Ascending aorta (tissue), 2 donors: ENCODE data around the gene SPATA25. TPM values are rescaled to one million over a fixed set of nuclear protein-coding genes. Genes with fewer than 3 reads are reported as not detected.
"Not testable (repeated sequence)": the region's sequence is repeated elsewhere in the genome, so short reads cannot be mapped to it uniquely, and the experiment has no call there.

ENCODE experiments used
- DNase-seq, 2 donors: peaks; one replicate each; pipeline ENCODE4 v3.0.0-alpha.2; 2019; ENCODE audit warnings: low spot score in 2 of 2
- H3K27ac ChIP-seq, 2 donors: fragments of 200-600 bp; sonication (generic); one replicate each; pipeline ENCODE4 v1.5.1; 2016 to 2017; ENCODE audit warnings: mild to moderate bottlenecking in 1 of 2
- H3K27me3 ChIP-seq: fragments of 200-600 bp; sonication (generic); one replicate; pipeline ENCODE4 v1.5.1; 2017
- H3K36me3 ChIP-seq, 2 donors: fragments of 200-600 bp; sonication (generic); one replicate each; pipeline ENCODE4 v1.5.1; 2016
- H3K4me1 ChIP-seq, 2 donors: fragments of 200-600 bp; sonication (generic); one replicate each; pipeline ENCODE4 v1.5.1; 2016 to 2017; ENCODE audit warnings: mild to moderate bottlenecking in 1 of 2
- H3K4me3 ChIP-seq, 2 donors: fragments of 200-600 bp; sonication (generic); one replicate each; pipeline ENCODE4 v1.5.1; 2016 to 2017; ENCODE audit warnings: mild to moderate bottlenecking in 1 of 2
- H3K9me3 ChIP-seq, 2 donors: fragments of 200-600 bp; sonication (generic); one replicate each; pipeline ENCODE4 v1.5.1; 2016
- intact Hi-C: fragments of 100-400 bp; cut with DNase I; formaldehyde crosslinking; loops from one replicate; pipeline ENCODE4 v1.15.1; 2023
- total RNA-seq: library from RNA; depleted of rRNA; stranded (reverse); fragments of >200 nt; gene quantifications from one replicate; pipeline ENCODE4 v1.1.0, GENCODE V29; 2016
- TF ChIP-seq, protein P1 (sequence below), 3 experiments: fragments of 200-600 bp in 2 of 3; fragments of 450-650 bp in 1 of 3; sonication (generic) in 2 of 3; IDR thresholded peaks; one replicate each; pipeline ENCODE4 v1.5.1; 2016 to 2019; ENCODE audit warnings: antibody characterized with exemption in 3 of 3, mild to moderate bottlenecking in 1 of 3, moderate library complexity in 1 of 3

Gene SPATA25
- total RNA-seq, 1 donor from 2014 or later: 32.8 TPM

DNA sequence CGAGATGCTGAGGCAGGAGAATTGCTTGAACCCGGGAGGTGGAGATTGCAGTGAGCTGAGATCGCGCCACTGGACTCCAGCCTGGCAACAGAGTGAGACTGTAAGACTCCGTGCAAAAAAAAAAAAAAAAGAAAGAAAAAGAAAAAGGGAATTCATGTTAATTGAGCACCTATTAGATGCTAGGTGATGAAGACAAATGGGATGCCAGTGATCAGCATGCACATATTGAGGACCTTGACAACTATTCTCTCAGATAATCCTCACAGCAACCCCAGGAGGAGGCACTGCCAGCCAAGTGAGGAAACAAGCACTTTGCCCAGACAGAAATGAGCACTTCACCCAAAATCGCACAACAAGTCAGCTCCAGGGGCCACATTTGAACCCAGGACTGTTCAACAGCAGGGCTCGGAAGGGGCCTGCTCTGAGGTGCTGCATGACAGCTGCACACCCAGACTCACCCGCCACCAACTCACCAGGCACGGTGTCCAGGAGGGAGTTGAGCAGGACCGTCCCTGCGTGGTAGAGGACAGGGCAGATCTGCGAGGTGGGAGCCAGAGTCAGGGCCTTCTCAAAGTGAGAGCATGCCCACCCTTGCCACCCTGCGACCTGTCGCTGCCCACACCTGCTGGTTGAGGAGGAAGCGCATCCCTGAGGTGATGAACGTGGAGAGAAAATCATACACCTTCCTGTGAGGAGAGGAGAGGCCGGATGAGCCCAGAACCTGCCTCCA lies 20.0 kb upstream of the SPATA25 start:
- H3K36me3 ChIP-seq: no peaks in the 10 kb centered on the region
- TF ChIP-seq, protein P1, sequence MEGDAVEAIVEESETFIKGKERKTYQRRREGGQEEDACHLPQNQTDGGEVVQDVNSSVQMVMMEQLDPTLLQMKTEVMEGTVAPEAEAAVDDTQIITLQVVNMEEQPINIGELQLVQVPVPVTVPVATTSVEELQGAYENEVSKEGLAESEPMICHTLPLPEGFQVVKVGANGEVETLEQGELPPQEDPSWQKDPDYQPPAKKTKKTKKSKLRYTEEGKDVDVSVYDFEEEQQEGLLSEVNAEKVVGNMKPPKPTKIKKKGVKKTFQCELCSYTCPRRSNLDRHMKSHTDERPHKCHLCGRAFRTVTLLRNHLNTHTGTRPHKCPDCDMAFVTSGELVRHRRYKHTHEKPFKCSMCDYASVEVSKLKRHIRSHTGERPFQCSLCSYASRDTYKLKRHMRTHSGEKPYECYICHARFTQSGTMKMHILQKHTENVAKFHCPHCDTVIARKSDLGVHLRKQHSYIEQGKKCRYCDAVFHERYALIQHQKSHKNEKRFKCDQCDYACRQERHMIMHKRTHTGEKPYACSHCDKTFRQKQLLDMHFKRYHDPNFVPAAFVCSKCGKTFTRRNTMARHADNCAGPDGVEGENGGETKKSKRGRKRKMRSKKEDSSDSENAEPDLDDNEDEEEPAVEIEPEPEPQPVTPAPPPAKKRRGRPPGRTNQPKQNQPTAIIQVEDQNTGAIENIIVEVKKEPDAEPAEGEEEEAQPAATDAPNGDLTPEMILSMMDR (IDR thresholded peaks at IDR 0.05): no peak
- peaks cover 2 to 9% of the 10 kb centered on the region in 2 donors for H3K4me1 ChIP-seq
- DNase-seq: no peak
- intact Hi-C loops: no loop called here
- H3K4me3 ChIP-seq: no peak overlapping the region
- H3K27ac ChIP-seq: no peak overlapping the region
- no peaks in the 10 kb centered on the region for H3K27me3 ChIP-seq
- H3K9me3 ChIP-seq: no peaks in the 10 kb centered on the region

DNA sequence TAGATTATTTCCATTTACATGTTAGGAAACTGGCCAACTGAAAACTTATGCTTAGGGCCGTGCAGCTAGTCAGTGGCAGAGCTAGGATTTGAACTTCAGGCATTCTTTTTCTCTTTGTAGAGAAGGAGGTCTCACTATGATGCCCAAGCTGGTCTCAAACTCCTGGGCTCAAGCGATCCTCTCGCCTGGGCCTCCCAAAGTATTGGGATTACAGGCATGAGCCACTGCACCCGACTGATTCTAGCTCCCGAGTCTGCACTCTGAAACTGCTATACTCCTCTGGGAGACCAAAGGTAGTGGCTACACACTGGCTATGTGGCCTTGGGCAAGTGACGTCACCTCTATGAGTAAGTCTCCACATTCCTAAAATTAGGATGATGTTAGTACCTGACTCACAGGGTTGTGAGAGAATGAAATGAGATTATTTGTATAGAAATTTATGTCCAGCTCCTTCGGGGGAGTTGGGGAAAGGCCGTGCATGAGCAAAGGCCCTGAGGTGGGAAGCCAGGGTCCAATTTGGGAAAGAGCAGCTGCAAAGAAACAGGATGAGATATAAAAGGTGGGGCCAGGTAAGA lies 18.2 kb upstream of the SPATA25 start:
- Histone ChIP-seq H3K36me3 (no peaks in the 10 kb centered on the region), H3K9me3 (no peaks in the 10 kb centered on the region), H3K4me1 (no peaks in the 10 kb centered on the region), H3K4me3 (no peak overlapping the region), H3K27ac (no peak overlapping the region), H3K27me3 (no peaks in the 10 kb centered on the region)
- intact Hi-C loops: no loop called here
- TF ChIP-seq, protein P1 (IDR thresholded peaks at IDR 0.05): no peak
- no peak for DNase-seq

DNA sequence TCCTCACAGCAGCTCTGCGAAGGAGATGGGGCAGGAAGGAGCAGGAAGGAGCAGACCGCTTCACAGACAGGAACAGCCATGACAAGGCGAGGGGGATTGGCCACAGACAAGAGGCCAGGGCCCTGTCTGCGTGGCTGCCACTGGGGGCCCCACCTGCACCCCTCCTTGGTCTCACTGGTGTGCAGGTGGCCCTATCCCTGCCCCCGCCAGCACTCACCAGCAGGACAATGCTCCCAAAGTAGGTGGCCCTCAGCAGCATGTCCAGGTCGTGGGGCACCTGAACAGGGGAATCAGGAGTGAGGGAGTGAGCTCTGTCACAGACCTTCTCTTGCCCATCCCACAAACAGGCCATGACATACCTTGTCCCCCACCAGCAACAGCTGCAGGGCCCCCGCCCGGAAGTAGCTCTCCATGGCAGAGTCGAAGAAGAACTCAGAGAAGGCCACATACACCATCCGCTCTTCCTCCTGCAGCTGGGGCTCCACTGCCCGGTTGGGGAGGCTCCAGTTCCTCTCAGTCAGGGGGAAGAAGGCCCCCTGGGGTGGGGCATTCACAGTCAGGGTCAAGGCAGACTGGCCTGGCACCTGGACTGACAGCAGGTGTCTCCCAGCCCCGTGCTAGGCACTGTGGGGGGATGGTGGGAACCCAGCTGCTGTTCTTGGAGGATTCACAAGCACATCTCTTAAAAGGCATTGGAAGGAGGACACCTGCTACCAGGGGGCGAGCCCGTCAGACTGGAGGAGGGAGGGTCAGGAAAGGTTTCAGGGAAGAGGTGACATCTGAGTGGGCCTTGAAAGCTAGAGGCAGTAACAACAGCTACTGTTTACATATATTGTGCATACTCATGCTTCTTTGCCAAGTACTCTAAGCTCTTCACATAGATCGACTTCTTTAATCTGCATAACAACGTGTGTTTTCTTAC lies 17.4 kb upstream of the SPATA25 start:
- Histone ChIP-seq H3K4me3 (no peak overlapping the region), H3K27ac (no peak overlapping the region), H3K4me1 (no peaks in the 10 kb centered on the region), H3K36me3 (peaks cover 0 to under 1% of the 10 kb centered on the region in 2 donors), H3K9me3 (no peaks in the 10 kb centered on the region), H3K27me3 (no peaks in the 10 kb centered on the region)
- intact Hi-C loops: no loop called here
- DNase-seq: no peak
- TF ChIP-seq, protein P1 (IDR thresholded peaks at IDR 0.05): no peak

DNA sequence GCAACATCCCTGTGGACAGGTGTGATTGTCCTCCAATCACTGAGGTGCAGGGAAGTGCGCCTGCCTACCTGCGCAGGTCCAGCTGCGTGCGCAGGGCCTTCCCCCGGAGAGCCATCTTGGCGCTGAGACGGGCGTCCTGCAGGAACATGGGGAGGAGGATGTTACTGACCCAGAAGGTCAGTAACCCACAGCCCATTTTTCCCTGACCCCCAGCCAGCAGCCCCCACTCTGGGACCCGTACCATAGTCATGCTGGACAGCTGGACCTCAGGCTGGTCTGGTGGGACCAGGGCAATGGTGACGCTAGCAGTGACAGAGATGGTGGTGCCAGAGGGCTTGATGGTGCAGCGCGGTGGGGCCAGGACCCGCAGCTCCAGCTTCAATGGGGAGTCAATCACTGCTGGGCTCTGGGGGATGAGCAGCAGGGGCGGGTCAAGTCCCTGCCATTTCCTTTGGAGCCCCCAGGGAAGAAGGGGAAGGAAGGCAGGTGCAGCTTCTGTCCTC lies 14.8 kb upstream of the SPATA25 start:
- Histone ChIP-seq H3K36me3 (peaks cover 19 to 22% of the 10 kb centered on the region in 2 donors), H3K4me3 (no peak overlapping the region), H3K4me1 (no peaks in the 10 kb centered on the region), H3K27me3 (no peaks in the 10 kb centered on the region), H3K27ac (no peak overlapping the region), H3K9me3 (no peaks in the 10 kb centered on the region)
- intact Hi-C loops: no loop called here
- no peak for DNase-seq
- TF ChIP-seq, protein P1 (IDR thresholded peaks at IDR 0.05): no peak

DNA sequence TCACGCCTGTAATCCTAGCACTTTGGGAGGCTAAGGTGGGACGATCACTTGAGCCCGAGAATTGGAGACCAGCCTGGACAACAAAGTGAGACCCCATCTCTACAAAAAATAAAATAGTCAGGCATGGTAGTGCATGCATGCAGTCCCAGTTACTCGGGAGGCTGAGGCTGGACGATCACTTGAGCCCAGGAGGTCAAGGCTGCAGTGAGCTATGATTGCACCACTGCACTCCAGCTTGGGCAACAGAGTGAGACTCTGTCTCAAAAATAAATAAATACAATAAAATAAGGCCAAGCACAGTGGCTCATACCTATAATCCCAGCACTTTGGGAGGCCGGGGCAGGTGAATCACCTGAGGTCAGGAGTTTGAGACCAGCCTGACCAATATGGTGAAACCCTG lies 13.9 kb upstream of the SPATA25 start:
- H3K4me3 ChIP-seq, H3K9me3 ChIP-seq, DNase-seq, H3K4me1 ChIP-seq, H3K27ac ChIP-seq, H3K27me3 ChIP-seq, intact Hi-C loops: not testable (repeated sequence)
- peaks cover 28 to 29% of the 10 kb centered on the region in 2 donors for H3K36me3 ChIP-seq
